HepG2 (cell line): ENCODE data around the gene GADD45B. TPM values are rescaled to one million over a fixed set of nuclear protein-coding genes. Genes with fewer than 3 reads are reported as not detected.
A peak's percentile ranks its signal among the peaks of the same experiment; 100 is the strongest.

Experiments
- KMT2B ChIP-seq: IDR thresholded peaks from 2 replicates; pipeline ENCODE4 v1.6.1; 2016; ENCODE audit warnings: missing genetic modification reagents, missing compliant biosample characterization
- MATR3 ChIP-seq: sonication (generic); formaldehyde crosslinking; IDR thresholded peaks from 2 replicates; pipeline ENCODE4 v1.4.0; 2020; ENCODE audit warnings: missing genetic modification reagents
- SP4 ChIP-seq: sonication (generic); formaldehyde crosslinking; IDR thresholded peaks from 2 replicates; pipeline ENCODE4 v1.8.1; 2023; ENCODE audit warnings: mild to moderate bottlenecking, missing genetic modification reagents
- THAP9 ChIP-seq: sonication (generic); formaldehyde crosslinking; IDR thresholded peaks from 2 replicates; pipeline ENCODE4; 2020; ENCODE audit warnings: missing genetic modification reagents, mild to moderate bottlenecking, borderline replicate concordance
- UBTF ChIP-seq: sonication (generic); formaldehyde crosslinking; IDR thresholded peaks from 2 replicates; pipeline ENCODE4 v1.4.0; 2020; ENCODE audit warnings: mild to moderate bottlenecking, missing genetic modification reagents
- ZFP1 ChIP-seq: IDR thresholded peaks from 2 replicates; pipeline ENCODE4 v1.6.1; 2016
- ZIK1 ChIP-seq: sonication (generic); formaldehyde crosslinking; IDR thresholded peaks from 2 replicates; pipeline ENCODE4 v1.5.0; 2020; ENCODE audit warnings: mild to moderate bottlenecking, low read depth, missing genetic modification reagents, borderline replicate concordance
- ZNF225 ChIP-seq: sonication (generic); formaldehyde crosslinking; IDR thresholded peaks from 2 replicates; pipeline ENCODE4 v1.4.0; 2020; ENCODE audit warnings: mild to moderate bottlenecking, missing genetic modification reagents
- ZNF333 ChIP-seq: sonication (generic); formaldehyde crosslinking; IDR thresholded peaks from 2 replicates; pipeline ENCODE4 v1.4.0; 2020; ENCODE audit warnings: mild to moderate bottlenecking, missing genetic modification reagents, borderline replicate concordance
- ZNF552 ChIP-seq: sonication (generic); formaldehyde crosslinking; IDR thresholded peaks from 2 replicates; pipeline ENCODE4 v1.9.0; 2022; ENCODE audit warnings: missing genetic modification reagents, mild to moderate bottlenecking, borderline replicate concordance
- ZNF609 ChIP-seq: sonication (generic); formaldehyde crosslinking; IDR thresholded peaks from 2 replicates; pipeline ENCODE4 v1.4.0; 2020; ENCODE audit warnings: mild to moderate bottlenecking, missing genetic modification reagents, borderline replicate concordance
- polyA plus RNA-seq, 8 experiments: library from polyadenylated mRNA; depleted of rRNA in 3 of 8; stranded (reverse) in 7 of 8; unstranded in 1 of 8; fragments of >200 nt; fragmentation: Illumina TruSeq in 4 of 8; extraction: Trizol in 4 of 8; gene quantifications; 2 replicates each; pipeline versions ENCODE4 v1.2.1 to v1.2.3, GENCODE V29; 2011 to 2016; ENCODE audit warnings: low read depth in 4 of 8, missing spikeins in 1 of 8, mixed read lengths in 1 of 8; ENCODE audit not compliant: insufficient read depth in 1 of 8
- total RNA-seq, 5 experiments: library from RNA; depleted of rRNA; stranded (reverse); fragments of >200 nt; fragmentation: Illumina TruSeq; extraction: Trizol; gene quantifications; 2 replicates each; pipeline ENCODE4 v1.2.3, GENCODE V29; 2016; ENCODE audit warnings: low read depth in 1 of 5
- TF ChIP-seq, protein P1 (sequence below): sonication (generic); formaldehyde crosslinking; IDR thresholded peaks from 2 replicates; pipeline ENCODE4 v1.4.0; 2020; ENCODE audit warnings: missing genetic modification reagents, borderline replicate concordance
- TF ChIP-seq, protein P2 (sequence below): IDR thresholded peaks from 2 replicates; pipeline ENCODE4 v1.6.1; 2016
- TF ChIP-seq, protein P3 (sequence below): sonication (generic); formaldehyde crosslinking; IDR thresholded peaks from 2 replicates; pipeline ENCODE4 v1.5.0; 2020; ENCODE audit warnings: missing genetic modification reagents, mild to moderate bottlenecking, borderline replicate concordance
- TF ChIP-seq, protein P4 (sequence below): sonication (generic); formaldehyde crosslinking; IDR thresholded peaks from 2 replicates; pipeline ENCODE4 v1.5.1; 2020; ENCODE audit warnings: missing genetic modification reagents, mild to moderate bottlenecking, borderline replicate concordance

GADD45B gene
- total and polyA plus RNA-seq, 2 of the 13 experiments (the other 11 are each of a cell fraction or from before 2014, with no cell fraction given) = 4.6 to 34.1 TPM

GRCh38 chr19:2507109-2507508, 31.2 kb downstream of the GADD45B start (continued):
- TF ChIP-seq THAP9 (CRISPR knock-in tag) (no peak), KMT2B (no peak), ZNF225 (CRISPR knock-in tag) (no peak), ZIK1 (no peak), UBTF (CRISPR knock-in tag) (no peak), SP4 (no peak), ZFP1 (CRISPR knock-in tag) (no peak), ZNF609 (CRISPR knock-in tag) (no peak), ZNF552 (CRISPR knock-in tag) (no peak), MATR3 (CRISPR knock-in tag) (no peak), ZNF333 (CRISPR knock-in tag) (no peak)
- TF ChIP-seq, protein P1, sequence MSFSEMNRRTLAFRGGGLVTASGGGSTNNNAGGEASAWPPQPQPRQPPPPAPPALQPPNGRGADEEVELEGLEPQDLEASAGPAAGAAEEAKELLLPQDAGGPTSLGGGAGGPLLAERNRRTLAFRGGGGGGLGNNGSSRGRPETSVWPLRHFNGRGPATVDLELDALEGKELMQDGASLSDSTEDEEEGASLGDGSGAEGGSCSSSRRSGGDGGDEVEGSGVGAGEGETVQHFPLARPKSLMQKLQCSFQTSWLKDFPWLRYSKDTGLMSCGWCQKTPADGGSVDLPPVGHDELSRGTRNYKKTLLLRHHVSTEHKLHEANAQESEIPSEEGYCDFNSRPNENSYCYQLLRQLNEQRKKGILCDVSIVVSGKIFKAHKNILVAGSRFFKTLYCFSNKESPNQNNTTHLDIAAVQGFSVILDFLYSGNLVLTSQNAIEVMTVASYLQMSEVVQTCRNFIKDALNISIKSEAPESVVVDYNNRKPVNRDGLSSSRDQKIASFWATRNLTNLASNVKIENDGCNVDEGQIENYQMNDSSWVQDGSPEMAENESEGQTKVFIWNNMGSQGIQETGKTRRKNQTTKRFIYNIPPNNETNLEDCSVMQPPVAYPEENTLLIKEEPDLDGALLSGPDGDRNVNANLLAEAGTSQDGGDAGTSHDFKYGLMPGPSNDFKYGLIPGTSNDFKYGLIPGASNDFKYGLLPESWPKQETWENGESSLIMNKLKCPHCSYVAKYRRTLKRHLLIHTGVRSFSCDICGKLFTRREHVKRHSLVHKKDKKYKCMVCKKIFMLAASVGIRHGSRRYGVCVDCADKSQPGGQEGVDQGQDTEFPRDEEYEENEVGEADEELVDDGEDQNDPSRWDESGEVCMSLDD = no peak
- TF ChIP-seq, protein P2, sequence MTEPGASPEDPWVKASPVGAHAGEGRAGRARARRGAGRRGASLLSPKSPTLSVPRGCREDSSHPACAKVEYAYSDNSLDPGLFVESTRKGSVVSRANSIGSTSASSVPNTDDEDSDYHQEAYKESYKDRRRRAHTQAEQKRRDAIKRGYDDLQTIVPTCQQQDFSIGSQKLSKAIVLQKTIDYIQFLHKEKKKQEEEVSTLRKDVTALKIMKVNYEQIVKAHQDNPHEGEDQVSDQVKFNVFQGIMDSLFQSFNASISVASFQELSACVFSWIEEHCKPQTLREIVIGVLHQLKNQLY (CRISPR knock-in tag) = peak; percentile 67; the same call in 1 of the 2 replicates
- TF ChIP-seq, protein P3, sequence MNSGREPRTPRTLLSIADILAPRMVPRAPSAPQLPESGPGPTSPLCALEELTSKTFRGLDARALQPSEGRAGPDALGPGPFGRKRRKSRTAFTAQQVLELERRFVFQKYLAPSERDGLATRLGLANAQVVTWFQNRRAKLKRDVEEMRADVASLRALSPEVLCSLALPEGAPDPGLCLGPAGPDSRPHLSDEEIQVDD (CRISPR knock-in tag) = no peak
- TF ChIP-seq, protein P4, sequence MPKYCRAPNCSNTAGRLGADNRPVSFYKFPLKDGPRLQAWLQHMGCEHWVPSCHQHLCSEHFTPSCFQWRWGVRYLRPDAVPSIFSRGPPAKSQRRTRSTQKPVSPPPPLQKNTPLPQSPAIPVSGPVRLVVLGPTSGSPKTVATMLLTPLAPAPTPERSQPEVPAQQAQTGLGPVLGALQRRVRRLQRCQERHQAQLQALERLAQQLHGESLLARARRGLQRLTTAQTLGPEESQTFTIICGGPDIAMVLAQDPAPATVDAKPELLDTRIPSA (CRISPR knock-in tag) = no peak
